Activated CD4-positive, alpha-beta T cell treated with anti-CD3 and anti-CD28 coated beads, Interleukin-2, Interleukin-4, amounts not matched to agents 100 ng/mL and 50 ng/mL, durations not matched to agents 16 hours and 8 hours (primary cell): ENCODE measurements around the gene IP6K1.
"Not testable (repeated sequence)": the region's sequence is repeated elsewhere in the genome, so short reads cannot be mapped to it uniquely, and the experiment has no call there.

Source experiments
- DNase-seq: peaks from one replicate; pipeline ENCODE4 v3.0.0-alpha.2; 2020; ENCODE audit warnings: low spot score

IP6K1 gene

GRCh38 chr3:49786357-49787181 lies at the start of gene IP6K1:
TSS of gene IP6K1 (minus strand) at chr3:49786542. CDS start at chr3:49748040, 38,502 bp downstream.
- DNase-seq, result peak; percentile 100

- no peak for DNase-seq
Measured at GRCh38 chr3:49831341-49831740, 45.0 kb upstream of the IP6K1 start.

GRCh38 chr3:49826016-49826415 lies 39.7 kb upstream of the IP6K1 start:
- DNase-seq, result no peak

- not testable (repeated sequence) for DNase-seq
Measured at GRCh38 chr3:49823131-49823530, 36.8 kb upstream of the IP6K1 start.

- DNase-seq, result peak; percentile 31
Measured at GRCh38 chr3:49813497-49814174, 27.3 kb upstream of the IP6K1 start, which contains the start of gene UBA7. TSS of gene UBA7 (minus strand) at chr3:49813953. CDS start at chr3:49813787, 166 bp downstream.

GRCh38 chr3:49812916-49813496 lies 26.7 kb upstream of the IP6K1 start:
- DNase-seq, result no peak

- DNase-seq, result no peak
Measured at GRCh38 chr3:49807431-49808114, 21.2 kb upstream of the IP6K1 start.

GRCh38 chr3:49806850-49807249 lies 20.5 kb upstream of the IP6K1 start:
- DNase-seq, result no peak

- no peak for DNase-seq
Measured at GRCh38 chr3:49805897-49806701, 19.8 kb upstream of the IP6K1 start.

GRCh38 chr3:49805367-49805782 lies 19.0 kb upstream of the IP6K1 start:
- no peak for DNase-seq

- DNase-seq, result no peak
Measured at GRCh38 chr3:49804141-49805041, 18.0 kb upstream of the IP6K1 start.

GRCh38 chr3:49803465-49804140 lies 17.3 kb upstream of the IP6K1 start:
- no peak for DNase-seq

GRCh38 chr3:49802719-49803464 lies 16.6 kb upstream of the IP6K1 start, which contains the start of gene INKA1:
TSS of gene INKA1 (plus strand) at chr3:49803261. CDS start at chr3:49803393, 132 bp downstream.
- peak; percentile 91 for DNase-seq

GRCh38 chr3:49801160-49801559 lies 14.8 kb upstream of the IP6K1 start:
- DNase-seq, result no peak

GRCh38 chr3:49799761-49800160 lies 13.4 kb upstream of the IP6K1 start, which contains the start of gene CDHR4:
TSS of gene CDHR4 (minus strand) at chr3:49799873. CDS start at chr3:49799812, 61 bp downstream.
- DNase-seq, result no peak

GRCh38 chr3:49799105-49799504 lies 12.8 kb upstream of the IP6K1 start:
- no peak for DNase-seq

- DNase-seq, result no peak
Measured at GRCh38 chr3:49794926-49795905, 8.9 kb upstream of the IP6K1 start.

- no peak for DNase-seq
Measured at GRCh38 chr3:49794431-49794830, 8.1 kb upstream of the IP6K1 start.
